ENCODE results near the gene EP400.

The EP400 gene

DNA sequence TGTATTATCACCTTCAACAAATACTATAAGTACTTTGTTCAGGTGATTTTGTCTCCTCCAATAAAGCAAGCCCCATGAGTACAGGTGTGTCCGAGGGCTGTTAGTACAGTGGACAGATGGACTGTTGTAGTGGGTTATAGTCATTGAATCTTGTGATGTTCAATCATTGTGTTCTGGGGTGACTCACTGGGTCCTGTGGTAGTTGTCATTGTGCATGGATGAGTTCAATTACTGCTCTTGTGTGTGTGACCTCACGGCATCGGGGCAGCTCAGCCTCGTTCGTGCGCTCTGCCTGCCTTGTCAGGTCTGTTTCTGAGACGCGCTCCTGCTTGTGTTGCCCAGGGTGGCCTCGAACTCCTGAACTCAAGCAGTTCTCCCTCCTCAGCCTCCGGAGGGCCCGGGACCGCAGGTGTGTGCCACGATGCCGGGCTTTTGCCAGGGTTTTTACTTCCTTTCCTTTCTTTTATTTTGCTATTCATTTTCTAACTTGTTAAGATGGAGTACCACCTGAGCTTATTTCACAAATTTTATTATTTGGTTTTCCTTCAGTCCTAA, 122.2 kb downstream of the EP400 start:
- Histone ChIP-seq H3K27me3 (ENCODE audit: control insufficient read depth in 2 of 2, insufficient read depth in 2 of 2, low read length in 2 of 2) (no peaks in the 10 kb centered on the region), H3K4me1 (ENCODE audit: control insufficient read depth in 2 of 2, insufficient read depth in 2 of 2, low read length in 2 of 2) (no peaks in the 10 kb centered on the region), H3K27ac (ENCODE audit: low read depth in 2 of 2, low read length in 2 of 2) (peak overlapping the region in 1 of 2 donors; percentile 65), H3K9ac (ENCODE audit: low read depth in 1 of 2, low read length in 2 of 2) (no peak overlapping the region), H3K4me3 (ENCODE audit: low read length in 2 of 2) (no peak overlapping the region), H3K9me3 (ENCODE audit: control insufficient read depth in 2 of 2, low read length in 2 of 2) (no peaks in the 10 kb centered on the region), H3K36me3 (ENCODE audit: control insufficient read depth in 2 of 2, insufficient read depth in 2 of 2, low read length in 2 of 2) (peaks cover 51 to 54% of the 10 kb centered on the region in 2 donors)

DNA sequence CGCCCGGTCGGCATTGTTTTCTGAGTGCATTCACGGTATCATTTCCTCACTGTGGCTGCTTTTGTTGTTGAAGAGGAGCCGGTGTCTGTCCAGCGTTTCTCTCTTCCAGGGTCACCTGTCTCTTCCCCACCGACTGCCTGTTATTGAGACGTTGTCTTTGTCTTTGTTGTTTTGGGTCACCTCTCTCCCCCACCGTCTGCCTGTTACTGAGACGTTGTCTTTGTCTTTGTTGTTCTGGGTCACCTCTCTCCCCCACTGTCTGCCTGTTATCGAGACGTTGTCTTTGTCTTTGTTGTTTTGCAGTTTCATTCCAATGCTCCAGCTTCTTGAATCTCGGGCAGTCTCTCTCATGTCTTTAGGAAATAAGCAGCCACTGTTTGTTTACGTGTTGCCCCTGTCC, 124.5 kb downstream of the EP400 start:
- peaks cover 51 to 54% of the 10 kb centered on the region in 2 donors for H3K36me3 ChIP-seq (ENCODE audit: control insufficient read depth in 2 of 2, insufficient read depth in 2 of 2, low read length in 2 of 2)

DNA sequence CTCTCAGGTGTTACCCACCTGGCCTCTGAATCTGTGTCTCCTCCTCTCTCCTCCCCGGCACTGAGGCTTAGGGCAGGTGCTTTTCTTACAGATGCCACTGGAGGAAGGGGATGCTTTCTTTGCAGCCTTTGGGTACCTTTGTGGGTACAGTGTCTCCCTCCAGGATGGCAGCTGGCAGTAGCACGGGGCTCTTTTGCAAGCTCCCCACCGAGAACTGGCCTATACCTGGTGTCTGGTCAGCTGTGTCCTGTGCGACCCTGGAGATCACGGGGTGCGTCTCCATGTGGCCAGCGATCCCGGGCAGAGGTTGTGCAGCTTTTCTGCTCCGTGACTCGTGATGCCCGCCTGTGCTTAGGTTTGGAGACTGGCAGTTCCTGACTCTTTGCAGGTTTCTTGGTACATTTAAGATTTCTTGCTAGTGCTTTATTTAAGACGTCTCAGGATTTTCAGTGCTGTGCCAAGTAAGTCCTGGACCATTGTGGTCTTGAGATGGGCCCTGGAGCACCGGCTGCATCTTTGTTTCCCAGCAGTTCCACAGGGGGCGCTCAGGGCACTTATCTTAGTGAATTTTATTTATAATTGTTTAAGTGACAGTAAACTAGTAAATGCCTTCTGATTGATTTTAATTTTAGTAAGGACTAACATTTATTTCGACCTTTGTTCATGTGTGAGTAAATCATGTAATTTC, 125.4 kb downstream of the EP400 start:
- Histone ChIP-seq H3K36me3 (ENCODE audit: control insufficient read depth in 2 of 2, insufficient read depth in 2 of 2, low read length in 2 of 2) (peaks cover 49 to 52% of the 10 kb centered on the region in 2 donors), H3K9me3 (ENCODE audit: control insufficient read depth in 2 of 2, low read length in 2 of 2) (no peaks in the 10 kb centered on the region), H3K9ac (ENCODE audit: low read depth in 1 of 2, low read length in 2 of 2) (no peak overlapping the region), H3K27me3 (ENCODE audit: control insufficient read depth in 2 of 2, insufficient read depth in 2 of 2, low read length in 2 of 2) (no peaks in the 10 kb centered on the region), H3K4me1 (ENCODE audit: control insufficient read depth in 2 of 2, insufficient read depth in 2 of 2, low read length in 2 of 2) (no peaks in the 10 kb centered on the region), H3K27ac (ENCODE audit: low read depth in 2 of 2, low read length in 2 of 2) (no peak overlapping the region), H3K4me3 (ENCODE audit: low read length in 2 of 2) (no peak overlapping the region)

More for the DNA sequence above, 124.5 kb downstream of the EP400 start:
- Histone ChIP-seq H3K4me1 (ENCODE audit: control insufficient read depth in 2 of 2, insufficient read depth in 2 of 2, low read length in 2 of 2) (no peaks in the 10 kb centered on the region), H3K4me3 (ENCODE audit: low read length in 2 of 2) (no peak overlapping the region), H3K9ac (ENCODE audit: low read depth in 1 of 2, low read length in 2 of 2) (no peak overlapping the region), H3K27ac (ENCODE audit: low read depth in 2 of 2, low read length in 2 of 2) (no peak overlapping the region), H3K9me3 (ENCODE audit: control insufficient read depth in 2 of 2, low read length in 2 of 2) (no peaks in the 10 kb centered on the region), H3K27me3 (ENCODE audit: control insufficient read depth in 2 of 2, insufficient read depth in 2 of 2, low read length in 2 of 2) (no peaks in the 10 kb centered on the region)

DNA sequence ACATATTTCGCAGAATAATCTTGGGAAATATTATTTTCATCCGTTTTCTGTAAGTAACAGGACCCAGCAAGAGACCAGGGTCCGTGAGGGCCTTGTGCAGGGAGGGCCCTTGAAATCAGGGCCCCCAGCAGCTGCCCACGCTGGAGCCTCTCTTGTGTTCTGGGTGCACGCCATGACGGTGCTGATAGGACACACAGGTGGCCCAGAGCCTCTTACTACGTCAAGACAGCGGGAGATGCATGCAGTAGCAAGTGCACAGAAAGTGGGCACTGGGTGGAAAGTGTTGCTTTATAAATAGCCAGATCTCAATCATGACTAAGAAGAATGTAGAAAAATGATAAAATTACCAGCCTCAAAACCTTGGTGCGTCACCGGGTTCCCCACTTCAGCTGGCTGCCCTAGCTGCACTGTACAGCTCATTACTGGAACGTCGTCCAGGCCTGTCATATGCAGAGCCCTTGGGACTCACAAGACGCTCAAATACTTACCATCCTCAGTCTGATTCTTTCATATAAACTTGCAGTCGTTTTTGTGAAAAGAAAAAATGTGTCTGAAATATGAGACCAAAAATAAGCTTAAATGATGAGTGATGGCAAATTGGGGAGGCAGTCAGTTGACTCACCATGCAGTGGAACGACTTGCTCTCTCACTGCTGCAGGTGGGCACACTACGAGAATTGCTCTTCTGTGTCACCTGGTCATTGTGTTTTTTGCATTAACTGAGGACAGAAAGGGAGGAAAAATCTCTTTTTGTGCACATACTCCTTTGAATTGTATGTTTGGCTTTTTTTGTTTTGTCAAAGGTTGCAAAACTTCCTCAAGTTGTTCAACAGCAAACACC, 126.2 kb downstream of the EP400 start:
- Histone ChIP-seq H3K4me3 (ENCODE audit: low read length in 2 of 2) (no peak overlapping the region), H3K27ac (ENCODE audit: low read depth in 2 of 2, low read length in 2 of 2) (no peak overlapping the region), H3K27me3 (ENCODE audit: control insufficient read depth in 2 of 2, insufficient read depth in 2 of 2, low read length in 2 of 2) (no peaks in the 10 kb centered on the region), H3K9me3 (ENCODE audit: control insufficient read depth in 2 of 2, low read length in 2 of 2) (no peaks in the 10 kb centered on the region), H3K9ac (ENCODE audit: low read depth in 1 of 2, low read length in 2 of 2) (no peak overlapping the region), H3K4me1 (ENCODE audit: control insufficient read depth in 2 of 2, insufficient read depth in 2 of 2, low read length in 2 of 2) (no peaks in the 10 kb centered on the region), H3K36me3 (ENCODE audit: control insufficient read depth in 2 of 2, insufficient read depth in 2 of 2, low read length in 2 of 2) (peaks cover 49 to 51% of the 10 kb centered on the region in 2 donors)

DNA sequence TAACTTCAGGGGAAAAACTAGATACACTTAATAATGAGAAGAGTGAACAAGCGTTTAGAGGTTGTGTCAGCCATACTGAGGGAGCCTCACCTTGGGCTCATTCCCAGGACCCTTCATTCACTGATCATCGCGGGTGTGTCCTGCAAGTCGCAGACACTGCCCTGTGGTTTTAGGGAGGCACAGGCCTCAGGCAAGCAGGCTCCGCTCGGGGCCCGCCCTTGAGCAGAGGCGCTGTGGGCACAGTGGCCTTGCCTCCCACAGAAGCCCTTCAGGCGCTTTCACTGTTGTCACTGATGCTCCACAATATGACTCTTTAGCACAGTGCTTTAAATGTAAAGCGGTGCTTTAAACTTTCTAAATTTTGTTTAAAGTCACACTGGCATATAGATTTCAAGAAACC, 127.0 kb downstream of the EP400 start:
- Histone ChIP-seq H3K9me3 (ENCODE audit: control insufficient read depth in 2 of 2, low read length in 2 of 2) (no peaks in the 10 kb centered on the region), H3K27ac (ENCODE audit: low read depth in 2 of 2, low read length in 2 of 2) (no peak overlapping the region), H3K9ac (ENCODE audit: low read depth in 1 of 2, low read length in 2 of 2) (no peak overlapping the region), H3K27me3 (ENCODE audit: control insufficient read depth in 2 of 2, insufficient read depth in 2 of 2, low read length in 2 of 2) (no peaks in the 10 kb centered on the region), H3K4me3 (ENCODE audit: low read length in 2 of 2) (no peak overlapping the region), H3K36me3 (ENCODE audit: control insufficient read depth in 2 of 2, insufficient read depth in 2 of 2, low read length in 2 of 2) (peaks cover 44 to 45% of the 10 kb centered on the region in 2 donors), H3K4me1 (ENCODE audit: control insufficient read depth in 2 of 2, insufficient read depth in 2 of 2, low read length in 2 of 2) (no peaks in the 10 kb centered on the region)

DNA sequence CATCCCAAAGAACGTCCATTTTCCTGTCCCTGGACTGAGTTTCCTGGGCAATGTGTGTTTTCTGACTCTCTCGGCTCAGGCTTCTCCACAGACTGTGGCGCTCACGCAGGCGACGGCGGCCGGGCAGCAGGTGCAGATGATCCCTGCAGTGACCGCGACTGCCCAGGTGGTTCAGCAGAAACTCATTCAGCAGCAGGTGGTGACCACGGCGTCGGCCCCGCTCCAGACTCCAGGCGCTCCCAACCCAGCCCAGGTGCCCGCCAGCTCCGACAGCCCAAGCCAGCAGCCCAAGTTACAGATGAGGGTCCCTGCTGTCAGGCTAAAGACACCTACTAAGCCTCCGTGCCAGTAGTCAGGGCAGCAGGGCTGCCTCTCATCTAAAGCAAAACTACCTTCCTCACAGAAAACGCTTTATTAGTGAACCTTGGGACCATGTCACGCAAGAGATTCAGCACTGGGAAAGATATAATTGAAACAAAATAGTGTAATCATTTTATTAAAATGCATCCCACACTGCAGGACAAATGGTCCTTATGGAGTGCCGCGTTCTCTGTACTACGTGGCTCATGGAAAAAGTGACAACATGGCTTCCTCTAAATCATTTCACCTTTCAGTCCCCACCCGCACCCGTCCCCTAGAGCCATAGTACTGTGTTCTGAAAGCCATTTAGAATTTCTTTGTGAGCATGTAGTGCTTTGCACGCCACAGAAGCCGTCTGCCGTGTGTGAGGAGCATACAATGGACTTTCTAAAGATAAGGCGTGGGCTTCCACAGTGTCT, 127.8 kb downstream of the EP400 start:
- H3K4me3 ChIP-seq (ENCODE audit: low read length in 2 of 2): no peak overlapping the region
- no peaks in the 10 kb centered on the region for H3K27me3 ChIP-seq (ENCODE audit: control insufficient read depth in 2 of 2, insufficient read depth in 2 of 2, low read length in 2 of 2)
- no peaks in the 10 kb centered on the region for H3K4me1 ChIP-seq (ENCODE audit: control insufficient read depth in 2 of 2, insufficient read depth in 2 of 2, low read length in 2 of 2)
- H3K9ac ChIP-seq (ENCODE audit: low read depth in 1 of 2, low read length in 2 of 2): no peak overlapping the region
- no peak overlapping the region for H3K27ac ChIP-seq (ENCODE audit: low read depth in 2 of 2, low read length in 2 of 2)
- H3K36me3 ChIP-seq (ENCODE audit: control insufficient read depth in 2 of 2, insufficient read depth in 2 of 2, low read length in 2 of 2): peaks cover 42 to 43% of the 10 kb centered on the region in 2 donors
- no peaks in the 10 kb centered on the region for H3K9me3 ChIP-seq (ENCODE audit: control insufficient read depth in 2 of 2, low read length in 2 of 2)

DNA sequence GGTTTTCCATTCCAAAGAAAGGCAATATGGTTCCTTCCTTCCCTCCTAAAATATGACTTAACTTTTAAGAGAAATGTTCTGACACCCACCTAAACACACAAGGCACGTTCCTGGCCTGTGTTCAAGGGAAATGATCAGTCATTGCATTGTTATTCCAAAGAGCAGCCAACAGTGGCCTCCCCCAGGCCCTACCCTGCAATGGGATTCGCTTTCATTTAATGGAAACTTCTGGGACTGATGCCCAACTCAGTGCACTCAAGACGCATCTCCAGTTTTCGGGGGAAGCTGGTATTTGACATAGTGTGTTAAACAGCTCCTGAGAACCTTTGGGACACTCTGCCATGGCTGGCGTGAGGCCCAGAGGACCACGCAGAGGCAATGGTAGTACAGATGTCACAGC, 128.4 kb downstream of the EP400 start:
- H3K36me3 ChIP-seq (ENCODE audit: control insufficient read depth in 2 of 2, insufficient read depth in 2 of 2, low read length in 2 of 2): peaks cover 42 to 43% of the 10 kb centered on the region in 2 donors
- no peaks in the 10 kb centered on the region for H3K4me1 ChIP-seq (ENCODE audit: control insufficient read depth in 2 of 2, insufficient read depth in 2 of 2, low read length in 2 of 2)
- H3K4me3 ChIP-seq (ENCODE audit: low read length in 2 of 2): no peak overlapping the region
- no peaks in the 10 kb centered on the region for H3K27me3 ChIP-seq (ENCODE audit: control insufficient read depth in 2 of 2, insufficient read depth in 2 of 2, low read length in 2 of 2)
- H3K9me3 ChIP-seq (ENCODE audit: control insufficient read depth in 2 of 2, low read length in 2 of 2): no peaks in the 10 kb centered on the region
- no peak overlapping the region for H3K9ac ChIP-seq (ENCODE audit: low read depth in 1 of 2, low read length in 2 of 2)
- H3K27ac ChIP-seq (ENCODE audit: low read depth in 2 of 2, low read length in 2 of 2): no peak overlapping the region

DNA sequence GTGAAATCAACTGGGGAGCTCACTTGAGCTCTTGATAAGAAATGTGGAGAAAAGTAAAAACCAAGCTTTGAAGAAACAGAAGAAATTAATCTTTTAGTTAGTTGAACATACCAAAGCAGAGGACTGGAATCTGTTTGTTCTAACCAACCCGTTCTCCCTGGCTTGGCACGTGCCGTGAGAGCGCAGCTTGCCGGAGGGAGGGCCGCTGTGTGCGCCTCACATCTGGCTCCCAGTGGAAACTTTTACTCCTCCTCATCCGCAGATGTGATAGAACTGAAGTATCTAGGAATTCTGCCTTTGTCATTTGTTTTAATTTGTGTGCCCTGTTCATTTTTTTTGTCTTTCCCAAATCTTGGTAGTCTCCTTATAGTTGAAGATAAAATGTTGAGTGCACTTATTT, 129.5 kb downstream of the EP400 start:
- Histone ChIP-seq H3K4me1 (ENCODE audit: control insufficient read depth in 2 of 2, insufficient read depth in 2 of 2, low read length in 2 of 2) (peaks cover 5% of the 10 kb centered on the region in 2 donors), H3K27ac (ENCODE audit: low read depth in 2 of 2, low read length in 2 of 2) (no peak overlapping the region), H3K4me3 (ENCODE audit: low read length in 2 of 2) (no peak overlapping the region), H3K9ac (ENCODE audit: low read depth in 1 of 2, low read length in 2 of 2) (no peak overlapping the region), H3K36me3 (ENCODE audit: control insufficient read depth in 2 of 2, insufficient read depth in 2 of 2, low read length in 2 of 2) (peaks cover 41 to 43% of the 10 kb centered on the region in 2 donors), H3K9me3 (ENCODE audit: control insufficient read depth in 2 of 2, low read length in 2 of 2) (no peaks in the 10 kb centered on the region), H3K27me3 (ENCODE audit: control insufficient read depth in 2 of 2, insufficient read depth in 2 of 2, low read length in 2 of 2) (no peaks in the 10 kb centered on the region)

DNA sequence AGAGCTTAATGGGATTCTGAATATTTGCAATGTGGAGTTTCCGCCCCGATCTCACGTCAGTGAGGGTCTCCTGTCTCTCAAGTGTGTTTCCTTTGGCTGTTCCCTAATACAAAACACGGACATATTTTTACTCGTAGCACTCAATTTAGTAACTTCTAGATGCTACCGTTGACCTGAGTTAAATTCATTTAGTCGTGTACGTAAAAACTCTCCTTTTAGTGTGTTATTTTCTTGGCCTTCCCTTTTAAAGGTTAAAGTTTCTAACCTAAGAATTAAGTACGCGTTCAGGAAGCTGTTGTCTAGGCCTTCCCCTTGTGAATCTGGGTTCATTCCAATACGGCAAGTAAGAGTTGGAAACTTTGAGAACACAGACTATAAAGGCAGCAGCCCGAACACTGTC, 130.0 kb downstream of the EP400 start:
- Histone ChIP-seq H3K27me3 (ENCODE audit: control insufficient read depth in 2 of 2, insufficient read depth in 2 of 2, low read length in 2 of 2) (no peaks in the 10 kb centered on the region), H3K4me1 (ENCODE audit: control insufficient read depth in 2 of 2, insufficient read depth in 2 of 2, low read length in 2 of 2) (peaks cover 5% of the 10 kb centered on the region in 2 donors), H3K9me3 (ENCODE audit: control insufficient read depth in 2 of 2, low read length in 2 of 2) (no peaks in the 10 kb centered on the region), H3K27ac (ENCODE audit: low read depth in 2 of 2, low read length in 2 of 2) (no peak overlapping the region), H3K36me3 (ENCODE audit: control insufficient read depth in 2 of 2, insufficient read depth in 2 of 2, low read length in 2 of 2) (peaks cover 37 to 39% of the 10 kb centered on the region in 2 donors), H3K9ac (ENCODE audit: low read depth in 1 of 2, low read length in 2 of 2) (no peak overlapping the region), H3K4me3 (ENCODE audit: low read length in 2 of 2) (no peak overlapping the region)
